Tibial nerve (tissue), 4 donors: ENCODE data around the gene MIGA1. TPM values are rescaled to one million over a fixed set of nuclear protein-coding genes. Genes with fewer than 3 reads are reported as not detected.

Experiments
- DNase-seq, 2 donors: peaks; one replicate each; pipeline ENCODE4 v3.0.0-alpha.2; 2019; ENCODE audit warnings: low spot score in 2 of 2
- H3K27ac ChIP-seq, 4 donors: fragments of 200-600 bp; sonication (generic) in 3 of 4; one replicate each; pipeline ENCODE4 v1.5.1; 2017 to 2019; ENCODE audit warnings: mild to moderate bottlenecking in 1 of 4
- H3K27me3 ChIP-seq, 2 donors: fragments of 200-600 bp; sonication (generic) in 1 of 2; one replicate each; pipeline versions ENCODE4 v1.5.1 to v1.6.0; 2017 to 2019
- H3K36me3 ChIP-seq, 3 donors: fragments of 200-600 bp; sonication (generic); one replicate each; pipeline ENCODE4 v1.5.1; 2018 to 2019
- H3K4me1 ChIP-seq, 4 donors: fragments of 200-600 bp; sonication (generic) in 3 of 4; one replicate each; pipeline ENCODE4 v1.5.1; 2017 to 2019
- H3K4me3 ChIP-seq, 4 donors: fragments of 200-600 bp; sonication (generic) in 3 of 4; one replicate each; pipeline ENCODE4 v1.5.1; 2017 to 2019; ENCODE audit warnings: mild to moderate bottlenecking in 1 of 4, moderate library complexity in 1 of 4
- H3K9me3 ChIP-seq, 4 donors: fragments of 200-600 bp; sonication (generic) in 3 of 4; one replicate each; pipeline ENCODE4 v1.5.1; 2017 to 2019
- EP300 ChIP-seq, 2 donors: sonication (generic); formaldehyde crosslinking; IDR thresholded peaks; one replicate each; pipeline ENCODE4 v1.6.1; 2017; ENCODE audit warnings: antibody characterized with exemption in 2 of 2, mild to moderate bottlenecking in 1 of 2
- POLR2A ChIP-seq, 2 donors: fragments of 450-650 bp; IDR thresholded peaks; one replicate each; pipeline ENCODE4 v1.6.1; 2017; ENCODE audit warnings: antibody characterized with exemption in 2 of 2, mild to moderate bottlenecking in 2 of 2, moderate library complexity in 2 of 2
- WGBS, 2 donors: methylation state at CpG; one replicate each; pipeline ENCODE4 v1.1.5; 2018; 5-methylcytosine and 5-hydroxymethylcytosine counted together
- total RNA-seq, 4 donors: library from RNA; depleted of rRNA; stranded (reverse); fragments of >200 nt; gene quantifications; one replicate each; pipeline ENCODE4 v1.1.0, GENCODE V29; 2016
- TF ChIP-seq, protein P1 (sequence below), 5 experiments: fragments of 200-600 bp in 3 of 5; fragments of 450-650 bp in 2 of 5; sonication (generic) in 3 of 5; IDR thresholded peaks; one replicate each; pipeline ENCODE4 v1.5.1; 2016 to 2019; ENCODE audit warnings: antibody characterized with exemption in 5 of 5, mild to moderate bottlenecking in 3 of 5, moderate library complexity in 2 of 5

The MIGA1 gene
- total RNA-seq, 4 donors from 2014 or later = 14.7 to 27.8 (median 21.2) TPM

DNA sequence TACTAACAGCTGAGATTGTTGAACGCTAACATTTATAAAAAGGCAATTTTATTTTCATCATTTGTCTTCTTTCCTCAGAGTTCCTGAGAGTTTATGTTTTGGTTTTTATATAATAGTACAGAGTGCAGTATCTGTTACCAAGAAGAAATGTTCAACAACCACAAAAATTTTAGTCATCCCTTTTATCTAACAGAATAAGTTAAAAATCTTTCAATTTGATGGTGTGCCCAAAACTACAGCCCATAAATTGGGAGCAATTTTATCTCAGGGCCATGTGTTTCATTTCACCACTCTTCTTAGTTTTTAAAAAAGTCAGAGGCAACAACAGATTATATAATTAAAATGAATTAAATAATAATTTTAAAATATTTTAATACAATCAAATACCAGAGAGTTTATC is 146.1 kb downstream of the MIGA1 start:
- Histone ChIP-seq H3K27me3 (no peaks in the 10 kb centered on the region), H3K9me3 (no peaks in the 10 kb centered on the region), H3K27ac (no peak overlapping the region), H3K36me3 (peaks cover 0 to 9% (median 0%) of the 10 kb centered on the region in 3 donors), H3K4me3 (no peak overlapping the region), H3K4me1 (no peaks in the 10 kb centered on the region)
- WGBS, 2 donors = 63 to 67% methylated on average over 1 of the region's 1 CpG
- DNase-seq = no peak
- TF ChIP-seq POLR2A (IDR thresholded peaks at IDR 0.05) (no peak), EP300 (IDR thresholded peaks at IDR 0.05) (no peak)
- TF ChIP-seq, protein P1, sequence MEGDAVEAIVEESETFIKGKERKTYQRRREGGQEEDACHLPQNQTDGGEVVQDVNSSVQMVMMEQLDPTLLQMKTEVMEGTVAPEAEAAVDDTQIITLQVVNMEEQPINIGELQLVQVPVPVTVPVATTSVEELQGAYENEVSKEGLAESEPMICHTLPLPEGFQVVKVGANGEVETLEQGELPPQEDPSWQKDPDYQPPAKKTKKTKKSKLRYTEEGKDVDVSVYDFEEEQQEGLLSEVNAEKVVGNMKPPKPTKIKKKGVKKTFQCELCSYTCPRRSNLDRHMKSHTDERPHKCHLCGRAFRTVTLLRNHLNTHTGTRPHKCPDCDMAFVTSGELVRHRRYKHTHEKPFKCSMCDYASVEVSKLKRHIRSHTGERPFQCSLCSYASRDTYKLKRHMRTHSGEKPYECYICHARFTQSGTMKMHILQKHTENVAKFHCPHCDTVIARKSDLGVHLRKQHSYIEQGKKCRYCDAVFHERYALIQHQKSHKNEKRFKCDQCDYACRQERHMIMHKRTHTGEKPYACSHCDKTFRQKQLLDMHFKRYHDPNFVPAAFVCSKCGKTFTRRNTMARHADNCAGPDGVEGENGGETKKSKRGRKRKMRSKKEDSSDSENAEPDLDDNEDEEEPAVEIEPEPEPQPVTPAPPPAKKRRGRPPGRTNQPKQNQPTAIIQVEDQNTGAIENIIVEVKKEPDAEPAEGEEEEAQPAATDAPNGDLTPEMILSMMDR (IDR thresholded peaks at IDR 0.05) = no peak

- WGBS, 2 donors = 71 to 77% methylated on average over 2 of the region's 2 CpGs
- peaks cover 0 to 13% (median 0%) of the 10 kb centered on the region in 3 donors for H3K36me3 ChIP-seq
- DNase-seq = no peak
Observed at GRCh38 chr1:77925956-77926355, 146.5 kb downstream of the MIGA1 start.

DNA sequence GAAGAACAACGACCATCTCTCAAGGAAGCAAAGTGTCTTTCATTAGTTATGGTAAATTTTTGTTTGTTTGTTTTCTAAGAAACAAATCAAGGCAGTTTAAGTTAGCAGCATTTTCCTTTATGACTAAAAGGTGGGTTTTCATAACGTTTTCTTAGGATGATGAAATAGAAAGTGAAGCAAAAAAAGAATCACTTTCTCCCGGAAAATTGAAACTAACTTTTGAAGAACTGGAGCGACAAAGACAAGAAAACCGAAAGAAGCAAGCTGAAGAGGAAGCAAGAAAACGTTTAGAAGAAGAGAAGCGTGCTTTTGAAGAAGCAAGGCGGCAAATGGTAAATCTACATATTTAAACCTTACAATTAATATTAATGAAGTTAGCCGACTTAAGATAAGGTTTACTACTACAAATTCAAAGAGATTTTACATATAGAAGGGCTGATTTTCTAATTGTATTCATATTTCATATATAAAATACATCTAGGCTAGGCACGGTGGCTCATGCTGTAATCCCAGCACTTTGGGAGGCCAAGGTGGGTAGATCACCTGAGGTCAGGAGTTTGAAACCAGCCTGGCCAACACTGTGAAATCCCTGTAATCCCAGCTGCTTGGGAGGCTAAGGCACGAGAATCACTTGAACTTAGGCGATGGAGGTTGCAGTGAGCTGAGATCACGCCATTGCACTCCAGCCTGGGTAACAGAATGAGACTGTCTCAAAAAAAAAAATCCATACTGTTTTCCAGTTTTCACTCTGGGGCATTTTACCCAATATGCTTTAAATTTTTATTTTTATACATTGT is 147.3 kb downstream of the MIGA1 start:
- TF ChIP-seq EP300 (IDR thresholded peaks at IDR 0.05) = no peak
- TF ChIP-seq POLR2A (IDR thresholded peaks at IDR 0.05) = no peak
- TF ChIP-seq, protein P1 (IDR thresholded peaks at IDR 0.05) = no peak
- H3K36me3 ChIP-seq = peaks cover 0 to 8% (median 0%) of the 10 kb centered on the region in 3 donors
- 70 to 78% methylated on average over 13 of the region's 13 CpGs for WGBS, 2 donors
- peak overlapping the region in 2 of 4 donors; percentile 6 to 30 for H3K4me3 ChIP-seq
- H3K9me3 ChIP-seq = no peaks in the 10 kb centered on the region
- H3K27ac ChIP-seq = no peak overlapping the region
- H3K27me3 ChIP-seq = no peaks in the 10 kb centered on the region
- H3K4me1 ChIP-seq = no peaks in the 10 kb centered on the region
- DNase-seq = no peak

More at GRCh38 chr1:77925956-77926355, 146.5 kb downstream of the MIGA1 start:
- no peaks in the 10 kb centered on the region for H3K4me1 ChIP-seq
- no peaks in the 10 kb centered on the region for H3K9me3 ChIP-seq
- H3K27me3 ChIP-seq = no peaks in the 10 kb centered on the region
- H3K4me3 ChIP-seq = peak overlapping the region in 1 of 4 donors; percentile 30
- TF ChIP-seq, protein P1 (IDR thresholded peaks at IDR 0.05) = no peak
- TF ChIP-seq POLR2A (IDR thresholded peaks at IDR 0.05) = no peak
- no peak for TF ChIP-seq EP300 (IDR thresholded peaks at IDR 0.05)
- H3K27ac ChIP-seq = no peak overlapping the region

GRCh38 chr1:77927414-77927813 is 148.0 kb downstream of the MIGA1 start:
- no peak for DNase-seq
- Histone ChIP-seq H3K9me3 (no peaks in the 10 kb centered on the region), H3K36me3 (peaks cover 0 to 8% (median 0%) of the 10 kb centered on the region in 3 donors), H3K27ac (no peak overlapping the region), H3K27me3 (no peaks in the 10 kb centered on the region), H3K4me3 (no peak overlapping the region), H3K4me1 (no peaks in the 10 kb centered on the region)
- TF ChIP-seq EP300 (IDR thresholded peaks at IDR 0.05) = no peak
- TF ChIP-seq, protein P1 (IDR thresholded peaks at IDR 0.05) = no peak
- no peak for TF ChIP-seq POLR2A (IDR thresholded peaks at IDR 0.05)
- 89 to 93% methylated on average over 4 of the region's 4 CpGs for WGBS, 2 donors

Other genes starting within 250 kb of the MIGA1 start
- 10 to 100 TPM; 49.6 to 73.5 (median 52.2) TPM for gene ZZZ3, start 97.0 kb upstream of the MIGA1 start, total RNA-seq
- gene USP33, start 19.8 kb upstream of the MIGA1 start, total RNA-seq = 100 to 1,000 TPM in 1 of 4 donors, 10 to 100 TPM in 3; 87.9 to 108 (median 88.7) TPM
- gene NEXN, start 109.0 kb downstream of the MIGA1 start, total RNA-seq = 10 to 100 TPM; 18.0 to 22.8 (median 20.5) TPM
- 100 to 1,000 TPM in 3 of 4 donors, 10 to 100 TPM in 1; 99.0 to 136 (median 121) TPM for gene FUBP1, start 199.4 kb downstream of the MIGA1 start, total RNA-seq
- 10 to 100 TPM; 33.9 to 38.0 (median 35.6) TPM for gene DNAJB4, start 225.3 kb downstream of the MIGA1 start, total RNA-seq